NCI-H1092 treated with DMSO at 0.1 percent for 48 hours (cell line): ENCODE measurements around the gene NKAIN1.
A peak's percentile ranks its signal among the peaks of the same experiment; 100 is the strongest.
"Not testable (repeated sequence)": the region's sequence is repeated elsewhere in the genome, so short reads cannot be mapped to it uniquely, and the experiment has no call there.

Source experiments
- DNase-seq: peaks from one replicate; lab custom pipeline; 2025; lab: John Stamatoyannopoulos, UW

Gene NKAIN1

DNA sequence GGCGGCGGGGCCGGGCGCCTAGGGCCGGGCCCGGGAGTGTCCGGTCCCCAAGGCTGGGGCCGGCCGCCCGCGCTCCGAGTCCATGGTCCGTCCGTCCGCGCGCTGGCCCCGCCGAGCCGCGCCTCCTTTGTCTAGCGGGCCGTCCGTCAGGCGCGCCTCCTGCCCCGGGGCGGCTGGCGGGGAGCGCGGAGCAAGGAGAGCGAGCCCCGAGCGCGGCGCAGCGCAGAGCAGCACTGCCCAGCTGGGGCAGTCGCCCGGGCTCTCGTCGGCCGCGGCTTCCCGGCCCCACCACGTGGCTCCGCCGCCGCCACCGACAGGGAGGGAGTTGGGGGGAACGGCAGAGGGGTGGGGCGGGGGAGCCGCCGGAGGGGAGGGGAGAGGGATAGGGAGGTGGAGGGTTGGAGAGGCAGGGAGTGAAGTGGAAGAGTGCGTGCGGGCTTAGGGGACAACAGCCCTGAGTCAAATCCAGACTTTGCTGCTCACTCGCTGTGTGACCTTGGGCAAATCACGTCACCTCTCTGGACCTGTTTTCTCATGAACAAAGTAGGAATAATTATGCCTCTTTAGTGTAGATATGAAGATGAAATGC, at the start of gene NKAIN1:
NKAIN1 (minus strand) TSS at position 235 of the 589 bp plus-strand sequence. CDS start 340 bp downstream, outside the sequence.
- DNase-seq, result peak; percentile 51

DNA sequence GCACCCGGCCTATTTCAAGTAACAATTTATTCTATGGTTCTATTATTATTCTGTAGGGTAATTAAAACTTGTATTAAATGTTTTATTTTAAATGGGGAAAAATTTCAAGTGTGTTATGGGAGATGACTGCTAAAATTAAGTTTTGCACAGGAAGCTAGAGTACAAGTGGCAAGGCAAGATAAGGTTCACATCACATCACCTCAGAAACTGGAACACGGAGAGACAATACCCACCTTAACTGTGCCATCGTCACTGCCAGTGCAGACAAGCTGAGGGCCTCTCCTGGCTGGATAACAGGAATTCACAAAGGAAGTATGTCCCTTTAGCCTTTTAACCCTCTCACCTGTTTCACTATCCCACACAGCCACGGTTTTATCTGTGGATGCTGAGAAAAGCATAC, 49.3 kb upstream of the NKAIN1 start:
- no peak for DNase-seq

DNA sequence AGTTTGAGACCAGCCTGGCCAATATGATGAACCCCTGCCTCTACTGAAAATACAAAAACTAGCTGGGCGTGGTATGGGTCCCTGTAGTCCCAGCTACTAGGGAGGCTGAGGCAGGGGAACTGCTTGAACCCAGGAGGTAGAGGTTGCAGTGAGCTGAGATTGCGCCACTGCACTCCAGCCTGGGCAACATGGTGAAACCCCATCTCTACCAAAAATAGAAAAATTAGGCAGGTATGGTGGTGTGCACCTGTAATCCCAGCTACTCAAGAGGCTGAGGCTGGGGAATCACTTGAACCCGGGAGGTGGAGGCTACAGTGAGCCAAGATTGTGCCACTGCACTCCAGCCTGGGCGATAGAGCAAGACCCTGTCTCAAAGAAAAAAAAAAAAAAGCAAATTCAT, 48.1 kb upstream of the NKAIN1 start:
- not testable (repeated sequence) for DNase-seq

DNA sequence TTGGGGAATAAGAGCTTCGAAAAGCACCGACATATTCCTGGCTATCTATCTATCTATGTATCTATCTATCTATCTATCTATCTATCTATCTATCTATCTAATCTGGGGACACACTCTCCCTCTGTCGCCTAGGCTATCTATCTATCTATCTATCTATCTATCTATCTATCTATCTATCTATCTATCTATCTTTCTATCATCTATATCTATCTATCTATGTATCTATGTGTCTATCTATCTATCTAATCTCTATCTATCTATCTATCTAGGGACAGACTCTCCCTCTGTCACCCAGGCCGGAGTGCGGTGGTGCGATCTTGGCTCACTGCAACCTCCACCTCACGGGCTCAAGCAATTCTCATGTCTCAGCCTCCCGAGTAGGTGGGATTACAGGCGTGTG, 42.7 kb upstream of the NKAIN1 start:
- not testable (repeated sequence) for DNase-seq

DNA sequence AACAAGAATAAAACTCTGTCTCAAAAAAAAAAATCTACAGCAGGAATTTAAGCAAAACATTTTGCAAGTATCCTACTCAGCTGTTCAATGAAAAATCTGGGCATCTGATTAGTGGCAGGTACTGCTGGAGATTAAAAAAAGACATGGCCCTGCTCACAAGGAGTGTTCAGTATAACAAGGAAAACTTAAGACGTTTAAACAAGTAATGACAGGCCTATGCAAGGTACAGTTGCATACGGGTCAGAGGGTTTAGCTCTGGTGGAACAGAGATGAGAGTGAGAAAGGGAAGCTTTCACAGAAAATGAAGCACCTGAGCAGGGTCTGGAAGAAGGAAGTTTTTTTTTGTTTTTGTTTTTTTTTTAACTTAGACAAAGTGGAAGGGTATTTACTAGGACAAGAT, 33.9 kb upstream of the NKAIN1 start:
- DNase-seq, result no peak

DNA sequence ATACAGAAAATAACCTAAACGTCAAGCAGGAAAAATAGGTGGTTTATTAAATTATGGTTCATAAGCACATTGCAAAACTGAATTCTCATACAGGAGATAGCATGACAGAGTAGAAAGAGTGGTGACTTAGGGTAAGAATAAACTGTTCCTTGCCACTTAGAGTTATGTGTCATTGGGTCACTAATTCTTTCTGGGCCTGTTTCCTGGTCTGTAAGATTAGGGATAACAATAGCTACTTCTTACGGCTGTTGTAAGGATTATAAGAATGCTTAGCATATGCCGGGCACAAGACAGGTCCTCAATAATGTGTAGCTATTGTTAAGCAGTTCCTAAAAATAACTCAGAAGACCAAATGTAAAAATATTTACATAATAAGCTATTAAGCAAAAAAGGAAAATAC, 32.7 kb upstream of the NKAIN1 start:
- DNase-seq, result no peak

DNA sequence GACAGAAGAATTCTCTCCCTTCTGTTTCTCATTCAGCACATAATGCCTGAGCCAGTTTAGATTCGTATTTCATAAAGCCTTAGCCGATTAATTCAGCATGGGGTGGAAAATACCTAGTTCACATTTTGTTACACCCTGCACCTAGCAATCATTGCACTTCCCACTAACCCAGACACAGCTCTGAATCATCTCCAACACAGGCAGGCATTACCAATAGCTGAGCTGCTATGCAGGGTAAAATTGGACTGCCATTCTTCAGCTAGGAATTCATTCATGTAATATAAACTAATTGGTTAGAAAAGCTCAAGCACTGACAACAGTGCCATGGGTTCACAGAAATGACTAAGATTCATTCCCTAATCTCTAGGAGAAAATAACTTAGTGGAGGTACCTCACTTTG, 26.9 kb upstream of the NKAIN1 start:
- DNase-seq, result no peak

DNA sequence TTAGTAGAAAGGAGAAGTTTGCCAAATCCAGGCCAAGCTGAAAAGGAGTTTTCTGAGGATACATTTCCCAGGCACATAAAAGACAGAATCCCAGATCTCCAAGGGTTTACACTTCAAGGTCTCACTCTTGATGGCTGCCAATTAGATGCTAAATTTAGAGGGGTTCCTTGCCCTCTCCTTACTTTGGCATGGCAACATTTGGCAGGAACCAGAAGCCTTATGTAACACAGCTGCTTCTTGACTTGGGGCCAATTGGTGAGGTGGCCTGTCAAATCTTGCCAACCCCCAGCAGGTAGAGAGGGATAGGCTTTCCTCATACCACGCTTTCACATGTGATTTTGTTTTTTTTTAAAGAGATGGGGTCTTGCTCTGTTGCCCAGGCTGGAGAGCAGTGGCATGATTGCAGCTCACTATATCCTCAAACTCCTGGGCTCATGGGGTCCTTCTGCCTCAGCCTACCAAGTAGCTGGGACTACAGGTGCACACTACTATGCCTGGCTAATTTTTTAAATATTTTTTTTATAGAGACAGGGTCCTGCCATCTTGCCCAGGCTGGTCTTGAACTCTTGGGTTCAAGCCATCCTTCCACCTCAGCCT, 25.2 kb upstream of the NKAIN1 start:
- DNase-seq, result no peak

DNA sequence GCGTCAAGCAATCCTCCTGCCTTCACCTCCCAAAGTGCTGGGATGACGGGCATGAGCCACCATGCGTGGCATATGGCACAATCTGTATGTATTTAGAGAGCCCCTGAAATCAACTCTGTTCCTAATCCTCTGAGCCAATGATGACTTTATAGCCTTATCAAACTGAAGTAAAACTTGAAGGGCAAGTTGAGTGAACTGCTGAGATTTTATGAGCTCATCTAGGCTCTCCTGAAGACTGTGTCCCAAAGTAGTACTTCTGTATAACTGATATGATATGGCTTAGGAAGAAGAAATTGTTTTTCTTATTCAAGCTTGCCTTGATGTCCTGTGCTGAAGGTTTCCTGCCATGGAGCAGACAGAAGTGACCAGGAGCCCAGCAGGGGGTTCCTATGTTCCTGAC, 23.7 kb upstream of the NKAIN1 start:
- no peak for DNase-seq

DNA sequence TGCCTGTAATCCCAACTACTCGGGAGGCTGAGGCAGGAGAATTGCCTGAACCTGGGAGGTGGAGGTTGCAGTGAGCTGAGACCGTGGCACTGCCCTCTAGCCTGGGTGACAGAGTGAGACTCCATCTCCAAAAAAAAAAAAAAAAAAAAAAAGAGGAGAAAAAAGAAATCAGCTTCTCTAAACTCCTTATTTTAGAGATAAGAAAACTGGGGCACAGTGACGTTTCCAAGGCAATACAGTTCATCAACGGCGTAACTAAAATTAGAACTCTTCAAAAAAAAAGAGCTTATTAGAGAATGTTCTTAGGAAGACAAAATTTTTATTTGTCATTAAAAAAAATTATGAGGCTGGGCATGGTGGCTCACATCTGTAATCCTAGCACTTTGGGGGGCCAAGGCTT, 22.7 kb upstream of the NKAIN1 start:
- DNase-seq, result not testable (repeated sequence)

DNA sequence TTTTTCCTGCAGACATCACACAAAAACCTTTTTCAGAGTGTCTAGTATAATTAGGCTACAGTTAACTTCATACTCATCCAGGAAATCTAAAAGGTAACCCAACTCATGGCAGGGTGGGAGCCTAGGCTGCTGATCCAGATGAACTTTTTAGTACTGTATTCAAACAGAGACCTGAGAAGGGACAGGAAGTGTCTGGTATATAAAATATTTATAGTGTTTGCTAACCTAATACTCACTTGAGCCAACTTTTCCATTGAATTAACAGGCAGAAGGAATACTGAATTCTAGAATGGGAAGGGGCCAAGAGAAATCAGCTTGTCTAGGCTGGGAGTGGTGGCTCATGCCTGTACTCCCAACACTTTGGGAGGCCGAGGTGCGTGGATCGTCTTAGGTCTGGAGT, 22.2 kb upstream of the NKAIN1 start:
- no peak for DNase-seq

DNA sequence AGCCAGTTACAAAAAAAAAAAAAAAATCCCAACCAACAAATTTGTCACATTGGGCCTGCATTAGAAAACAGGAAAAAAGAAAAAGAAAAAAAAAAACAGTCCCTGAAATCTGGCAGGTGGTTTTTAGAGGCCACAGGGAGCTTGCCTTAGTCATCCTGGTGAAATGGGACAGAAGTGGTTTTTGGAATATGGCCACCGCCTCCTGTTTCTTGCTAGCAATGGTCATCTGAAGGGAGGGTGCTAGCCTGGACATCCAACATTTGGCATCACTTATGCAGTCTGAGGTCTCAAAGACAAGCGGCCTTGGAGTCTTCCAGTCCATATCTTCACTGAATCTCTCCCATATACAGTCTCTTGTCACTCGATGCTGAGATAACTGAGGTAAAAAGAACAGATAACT, 20.1 kb upstream of the NKAIN1 start:
- DNase-seq, result no peak

DNA sequence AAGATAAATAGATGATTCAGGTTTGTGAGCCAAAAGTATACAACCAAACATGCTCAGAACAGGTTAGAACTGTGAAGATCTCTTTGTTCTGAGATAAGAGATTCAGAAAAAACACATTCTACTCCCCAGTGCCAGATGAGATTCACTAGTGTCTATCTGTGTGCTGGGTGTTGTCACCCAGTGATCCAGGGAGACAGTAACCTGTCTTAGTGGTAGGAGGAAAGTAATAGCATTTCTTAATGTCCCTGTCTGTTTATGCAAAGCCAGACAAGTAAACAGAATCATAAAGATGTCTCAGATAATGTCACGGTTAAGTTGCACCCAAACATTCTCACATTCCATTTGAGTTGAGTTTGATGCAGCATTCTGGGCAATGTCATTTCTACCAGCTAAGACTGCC, 18.9 kb upstream of the NKAIN1 start:
- no peak for DNase-seq

DNA sequence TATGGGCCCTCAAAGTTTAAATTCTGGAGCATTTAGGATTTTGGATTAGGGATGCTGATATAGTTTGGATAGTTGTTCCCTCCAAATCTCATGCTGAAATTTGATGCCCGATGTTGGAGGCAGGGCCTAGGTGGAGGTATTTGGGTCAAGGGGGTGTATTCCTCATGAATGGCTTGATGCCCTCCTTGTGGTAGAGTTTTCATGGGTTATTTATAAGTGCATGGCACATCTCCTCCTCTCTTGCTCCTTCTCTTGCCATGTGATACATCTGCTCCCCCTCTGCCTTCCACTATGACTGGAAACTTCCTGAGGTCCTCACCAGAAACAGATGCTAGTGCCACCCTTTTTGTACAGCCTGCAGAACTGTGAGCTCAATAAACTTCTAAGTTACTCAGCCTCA, 17.5 kb upstream of the NKAIN1 start:
- DNase-seq, result no peak

DNA sequence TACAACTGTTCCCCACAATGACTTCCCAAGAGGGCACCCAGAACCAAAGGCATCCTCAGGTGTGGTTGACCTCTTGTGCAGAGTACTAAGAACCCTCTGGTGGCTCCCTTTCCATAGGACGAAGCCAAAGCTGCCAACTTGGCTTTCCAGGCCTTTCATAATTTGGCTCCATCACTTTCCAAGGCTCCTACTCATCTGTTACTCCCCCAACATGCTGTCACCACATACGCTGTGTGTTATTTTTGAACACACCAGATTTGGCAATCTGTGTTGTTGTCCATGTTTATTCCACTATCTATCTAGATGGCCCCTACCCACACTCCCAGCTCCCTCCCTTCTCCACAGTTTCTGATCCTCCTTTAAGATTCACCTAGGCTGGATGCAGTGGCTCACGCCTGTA, 10.2 kb upstream of the NKAIN1 start:
- no peak for DNase-seq

DNA sequence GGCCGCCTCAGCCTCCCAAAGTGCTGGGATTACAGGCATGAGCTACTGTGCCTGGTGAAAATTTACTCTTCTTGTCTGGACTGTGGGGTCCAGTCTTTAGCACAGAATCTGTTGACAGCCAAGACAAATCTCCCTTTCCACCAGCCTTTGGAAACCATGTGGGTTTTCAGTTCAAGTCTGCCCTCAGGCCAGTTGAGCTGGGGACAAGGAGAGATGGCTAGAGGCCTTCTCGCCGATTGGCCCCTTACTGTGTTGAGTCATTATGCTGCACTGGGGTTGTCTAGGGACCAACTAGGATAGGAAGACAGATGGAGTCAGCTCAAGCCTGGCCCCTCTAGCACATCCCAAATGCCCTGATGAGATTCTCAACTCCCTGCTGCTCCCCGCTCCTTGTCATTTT, 8.6 kb upstream of the NKAIN1 start:
- DNase-seq, result no peak

DNA sequence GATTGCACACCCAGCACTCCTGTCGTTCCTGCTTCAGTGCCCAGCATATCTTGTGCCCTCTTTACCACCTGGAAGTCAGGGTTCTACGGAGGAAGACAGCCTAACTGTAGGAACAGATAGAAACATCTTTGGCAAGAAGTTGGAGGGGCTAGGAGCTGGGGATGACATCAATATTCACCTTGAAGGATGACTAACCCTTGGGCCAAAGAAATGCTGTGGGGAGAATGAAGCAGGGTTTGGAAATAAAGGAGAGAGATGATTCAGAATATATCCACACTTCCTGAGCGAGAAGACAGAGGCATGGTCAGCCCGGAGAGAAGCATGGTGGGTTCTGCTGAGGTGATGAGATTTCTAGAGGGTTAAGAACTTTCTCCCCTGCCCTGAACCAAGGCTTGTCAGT, 4.6 kb upstream of the NKAIN1 start:
- DNase-seq, result no peak

DNA sequence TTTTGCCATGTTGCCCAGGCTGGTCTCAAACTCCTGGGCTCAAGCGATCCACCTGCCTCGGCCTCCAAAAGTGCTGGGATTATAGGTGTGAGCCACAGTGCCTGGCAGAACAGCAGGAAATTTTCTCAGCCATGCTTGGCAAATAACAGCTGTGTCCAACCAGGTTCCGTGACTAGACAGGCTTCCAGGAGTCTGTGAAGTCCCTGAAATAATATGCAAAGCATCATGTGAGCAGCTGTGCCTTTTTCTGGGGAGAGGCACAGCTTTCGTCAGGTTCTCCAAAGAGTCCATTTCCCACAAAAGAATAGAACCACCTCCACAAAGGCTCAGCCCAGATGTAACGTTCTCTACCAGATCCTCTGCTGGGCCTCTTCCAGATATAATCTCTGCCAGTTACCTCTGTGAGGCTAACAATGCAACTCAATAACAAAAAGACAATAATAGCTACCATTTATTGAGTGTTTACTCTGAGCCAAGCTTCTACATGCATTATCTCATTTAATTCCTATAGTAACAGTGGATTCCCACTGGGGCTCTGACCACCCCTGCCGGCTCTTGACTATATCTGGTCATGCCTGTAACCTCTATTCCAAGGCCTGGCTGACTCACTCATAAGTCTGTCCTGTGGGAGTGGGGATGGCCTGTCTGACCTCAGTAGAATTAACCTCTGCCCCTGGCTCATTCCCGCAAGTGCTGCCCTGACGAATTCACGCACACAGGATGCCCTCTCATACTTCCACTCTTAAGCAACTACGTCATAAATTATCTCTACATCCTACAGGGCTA, 4.0 kb upstream of the NKAIN1 start:
- DNase-seq, result peak; percentile 13

DNA sequence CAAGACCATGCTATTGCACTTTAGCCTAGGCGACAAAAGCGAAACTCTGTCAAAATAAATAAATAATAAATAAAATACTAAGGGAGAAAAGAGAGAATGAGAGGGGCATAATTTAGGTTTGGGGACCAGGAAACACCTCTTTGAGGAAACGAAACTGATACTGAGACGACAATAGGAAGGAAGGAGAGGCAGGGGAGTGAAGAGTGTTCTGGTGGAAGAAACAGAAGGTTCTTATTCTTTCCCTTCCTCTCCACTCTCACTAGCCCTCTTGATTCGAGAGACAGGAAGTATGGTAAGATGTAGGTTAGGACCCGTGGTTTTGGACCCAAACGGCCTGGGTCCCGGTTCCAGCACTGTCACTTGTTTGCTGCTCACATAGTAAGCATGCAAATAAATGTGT, 1.6 kb upstream of the NKAIN1 start:
- no peak for DNase-seq

DNA sequence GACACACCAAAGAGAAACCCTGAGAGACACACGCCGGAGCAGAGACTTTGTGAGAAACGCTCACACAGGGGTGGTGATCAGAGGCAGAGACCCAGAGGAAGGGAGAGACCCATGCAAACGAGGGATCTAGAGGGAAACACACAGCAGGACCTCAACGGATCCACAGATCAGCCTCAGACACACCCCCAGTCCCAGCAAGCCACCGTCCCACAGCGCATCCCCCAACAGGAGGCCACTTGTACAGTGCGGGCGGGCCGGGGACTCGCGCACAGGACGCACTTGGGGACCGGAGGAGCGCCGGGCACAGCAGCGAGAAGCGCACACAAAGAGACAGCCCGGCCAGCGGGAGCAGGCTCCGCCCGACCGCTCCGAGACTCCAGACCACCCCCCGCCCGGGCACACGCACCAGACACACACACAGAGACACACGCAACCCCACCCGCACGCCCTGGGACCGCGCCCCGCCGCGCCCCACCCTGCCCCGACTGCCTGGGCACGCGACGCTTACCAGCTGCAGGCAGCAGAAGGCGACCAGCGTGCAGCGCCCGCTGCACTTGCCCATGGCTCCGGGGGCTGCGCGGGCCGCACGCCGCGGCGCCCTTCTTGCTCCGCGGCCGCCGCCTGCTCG, 587 bp downstream of the NKAIN1 start:
- DNase-seq, result peak; percentile 57

DNA sequence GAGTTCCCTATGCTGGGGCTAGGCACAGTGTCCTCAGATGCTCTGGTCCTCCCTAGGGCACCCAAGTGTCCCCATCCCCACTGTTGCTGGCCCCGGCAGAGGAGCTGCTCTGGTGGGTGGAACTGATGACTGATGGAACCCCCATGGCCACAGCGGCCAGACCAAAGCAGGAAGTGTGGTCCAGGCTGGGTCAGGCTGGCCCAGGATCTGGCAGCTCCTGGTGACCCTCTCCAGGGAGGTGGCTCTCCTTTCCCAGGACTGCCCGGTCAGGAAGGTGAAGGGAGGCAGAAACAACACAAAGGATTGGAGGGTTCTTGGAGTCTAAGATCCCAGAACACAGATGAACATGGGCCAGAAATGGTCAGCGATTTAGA, 1.1 kb downstream of the NKAIN1 start:
- no peak for DNase-seq

DNA sequence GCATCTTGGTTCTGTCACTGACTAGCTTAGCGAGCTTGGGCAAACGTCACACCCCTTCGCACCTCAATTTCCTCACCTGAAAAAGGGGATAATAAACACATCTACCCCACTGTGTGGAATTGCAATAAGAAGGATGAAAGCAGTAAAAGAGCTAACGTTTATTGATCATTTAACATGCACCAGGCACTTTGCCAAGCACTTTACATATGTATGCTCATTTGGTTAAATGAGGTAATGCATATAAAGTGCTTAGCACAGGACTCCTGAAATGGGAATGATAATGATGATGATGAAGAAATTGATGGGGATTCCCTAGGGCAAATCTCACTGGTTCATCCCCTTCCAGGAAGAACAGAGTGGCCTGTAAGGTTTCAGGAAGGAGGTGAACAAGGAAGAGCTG, 4.8 kb downstream of the NKAIN1 start:
- DNase-seq, result no peak

DNA sequence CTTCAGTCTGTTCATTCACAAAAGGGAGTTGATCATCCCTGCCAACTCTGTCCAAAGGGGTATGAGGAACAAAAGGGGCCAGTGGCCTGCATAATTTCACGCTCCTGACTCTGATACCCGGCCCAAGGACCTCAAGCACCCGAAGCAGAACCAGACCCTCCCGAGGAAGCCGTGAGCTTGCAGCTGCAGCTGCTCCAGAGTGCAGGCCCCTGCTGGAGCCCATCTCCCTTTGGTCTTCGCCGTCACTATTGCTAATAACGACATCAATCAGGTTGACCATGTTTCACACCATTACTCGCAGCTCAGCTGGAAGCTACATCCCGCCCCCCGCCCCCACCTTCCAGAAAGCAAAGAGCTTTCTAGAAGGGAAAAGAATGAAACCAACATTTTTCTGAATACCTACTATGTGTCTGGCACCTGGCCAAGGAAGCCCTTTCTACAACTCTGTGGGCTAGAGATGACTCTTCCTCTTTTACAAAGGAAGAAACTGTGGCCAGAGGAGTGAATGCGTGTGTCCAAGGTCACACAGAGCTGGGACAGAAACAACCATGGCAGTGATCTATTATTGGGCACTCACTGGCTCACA, 5.5 kb downstream of the NKAIN1 start:
- no peak for DNase-seq
